Small intestine (tissue), 7 donors: ENCODE results near the gene SFI1. TPM values are rescaled to one million over a fixed set of nuclear protein-coding genes. Genes with fewer than 3 reads are reported as not detected.

ENCODE experiments used
- DNase-seq, 2 donors: peaks; one replicate each; pipeline versions ENCODE4 v3.0.0 to v3.0.0-alpha.2; 2013
- FAIRE-seq: peaks from 2 replicates; lab custom pipeline; 2012; peaks lifted over from hg19 to GRCh38; lab: Jason Lieb, UNC
- H3K27ac ChIP-seq, 3 donors: one replicate each; pipeline ENCODE4 v1.5.1; 2013; ENCODE audit warnings: low read length in 2 of 3, mild to moderate bottlenecking in 2 of 3, control low read depth in 1 of 3, inconsistent platforms in 1 of 3, low read depth in 1 of 3, moderate library complexity in 1 of 3
- H3K27me3 ChIP-seq, 3 donors: one replicate each; pipeline ENCODE4 v1.6.1; 2013; ENCODE audit warnings: low read length in 3 of 3, inconsistent platforms in 1 of 3; ENCODE audit not compliant: control insufficient read depth in 3 of 3, insufficient read depth in 3 of 3
- H3K36me3 ChIP-seq, 3 donors: one replicate each; pipeline ENCODE4 v1.6.1; 2013; ENCODE audit warnings: low read length in 3 of 3, inconsistent platforms in 1 of 3, low read depth in 1 of 3, mild to moderate bottlenecking in 1 of 3, moderate library complexity in 1 of 3; ENCODE audit not compliant: control insufficient read depth in 3 of 3, insufficient read depth in 2 of 3
- H3K4me1 ChIP-seq, 3 donors: one replicate each; pipeline ENCODE4 v1.6.1; 2013; ENCODE audit warnings: low read length in 2 of 3, inconsistent platforms in 1 of 3, low read depth in 1 of 3, mild to moderate bottlenecking in 1 of 3, moderate library complexity in 1 of 3; ENCODE audit not compliant: control insufficient read depth in 3 of 3, insufficient read depth in 2 of 3
- H3K4me3 ChIP-seq, 3 donors: one replicate each; pipeline ENCODE4 v1.5.1; 2013; ENCODE audit warnings: low read length in 3 of 3, control low read depth in 1 of 3, inconsistent platforms in 1 of 3, low read depth in 1 of 3, mild to moderate bottlenecking in 1 of 3, moderate library complexity in 1 of 3
- H3K9me3 ChIP-seq, 2 donors: one replicate each; pipeline ENCODE4 v1.6.1; 2013; ENCODE audit warnings: low read depth in 1 of 2, low read length in 1 of 2; ENCODE audit not compliant: control insufficient read depth in 2 of 2, insufficient read depth in 1 of 2
- WGBS, 3 donors: extraction: QIAGEN DNeasy Blood & Tissue Kit; methylation state at CpG; one replicate each; pipeline ENCODE4 v1.1.7; 2013; 5-methylcytosine and 5-hydroxymethylcytosine counted together
- polyA plus RNA-seq, 4 donors: library from polyadenylated mRNA; stranded (reverse) in 3 of 4; unstranded in 1 of 4; fragments of 200-250 nt in 3 of 4; fragments of 120-200 nt in 1 of 4; gene quantifications; one replicate each; pipeline versions ENCODE4 v1.2.1 to v1.2.3, GENCODE V29; 2013
- donor health status: healthy with polysubstance abuse.
- donor health status: control.
- donor health status: control.
- donor health status: Bipolar disorder and iron deficiency.
- donor health status: healthy.

SFI1 gene
- polyA plus RNA-seq, 4 donors: 21.5 to 174 (median 97.6) TPM

- Histone ChIP-seq H3K4me3 (no peak overlapping the region), H3K9me3 (no peaks in the 10 kb centered on the region), H3K4me1 (peaks cover 4 to 51% (median 7%) of the 10 kb centered on the region in 3 donors), H3K36me3 (peaks cover 0 to 100% (median 7%) of the 10 kb centered on the region in 3 donors), H3K27ac (no peak overlapping the region), H3K27me3 (no peaks in the 10 kb centered on the region)
- FAIRE-seq: no peak
- DNase-seq: peak in 1 of 2 donors; percentile 1
- 86 to 90% (median 89%) methylated on average over 20 of the region's 20 CpGs for WGBS, 3 donors
Measured at GRCh38 chr22:31620756-31621480, 124.6 kb downstream of the SFI1 start.

DNA sequence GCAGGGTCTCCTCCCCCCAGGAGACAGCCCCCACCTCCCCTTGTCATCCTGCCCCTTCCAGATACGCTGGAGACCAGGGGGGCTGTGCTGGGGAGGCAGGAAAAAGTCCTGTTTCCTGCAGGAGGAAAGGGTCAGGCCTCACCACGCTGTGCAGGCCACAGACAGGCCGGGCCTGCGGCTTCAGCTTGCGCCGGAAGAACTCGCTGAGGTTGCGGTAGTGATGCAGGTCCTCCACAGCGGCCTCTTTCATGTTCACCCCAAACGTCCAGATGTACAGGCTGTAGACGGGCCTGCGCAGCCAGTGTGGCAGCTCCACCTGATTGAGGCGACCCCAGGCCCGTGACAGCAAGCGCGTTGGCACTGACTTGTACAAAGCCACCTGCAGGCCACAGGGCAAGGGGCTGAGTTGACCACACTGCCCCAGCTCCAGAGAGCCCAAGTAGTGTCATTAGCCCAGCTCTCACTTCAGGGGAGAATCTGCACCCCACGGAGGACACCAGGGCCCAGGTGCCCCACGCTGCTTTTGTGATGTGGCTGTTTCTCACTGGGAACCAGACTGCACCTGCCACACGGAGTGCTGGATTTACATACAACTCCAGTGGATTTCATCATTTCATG, 125.3 kb downstream of the SFI1 start:
- no peak for DNase-seq

DNA sequence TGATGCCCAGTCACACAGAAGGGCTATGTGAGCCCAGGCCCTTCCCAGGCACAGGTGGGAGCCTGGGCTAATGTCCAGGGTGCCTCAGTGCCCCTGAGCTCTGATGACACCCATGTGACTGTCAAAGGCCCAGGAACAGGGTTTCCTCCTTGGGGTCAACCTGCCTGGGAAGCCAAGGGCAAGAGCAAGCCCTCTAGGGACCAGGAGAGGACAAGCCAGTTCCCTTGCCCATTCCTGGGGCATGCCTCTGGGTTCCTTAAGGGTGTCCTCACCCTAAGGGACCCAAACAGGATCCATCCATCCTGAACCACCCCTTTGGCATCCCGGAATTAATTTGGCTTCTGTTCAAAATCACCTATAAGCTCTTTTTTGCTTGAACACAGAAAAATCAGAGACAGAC, 126.6 kb downstream of the SFI1 start:
- no peak for FAIRE-seq

More for the DNA sequence above, 125.3 kb downstream of the SFI1 start:
- WGBS, 3 donors: 85 to 89% (median 86%) methylated on average over 19 of the region's 19 CpGs
- Histone ChIP-seq H3K4me3 (no peak overlapping the region), H3K4me1 (peaks cover under 1 to 51% (median 3%) of the 10 kb centered on the region in 3 donors), H3K36me3 (peaks cover 0 to 98% (median 7%) of the 10 kb centered on the region in 3 donors), H3K27me3 (no peaks in the 10 kb centered on the region), H3K27ac (no peak overlapping the region), H3K9me3 (no peaks in the 10 kb centered on the region)
- FAIRE-seq: no peak

DNA sequence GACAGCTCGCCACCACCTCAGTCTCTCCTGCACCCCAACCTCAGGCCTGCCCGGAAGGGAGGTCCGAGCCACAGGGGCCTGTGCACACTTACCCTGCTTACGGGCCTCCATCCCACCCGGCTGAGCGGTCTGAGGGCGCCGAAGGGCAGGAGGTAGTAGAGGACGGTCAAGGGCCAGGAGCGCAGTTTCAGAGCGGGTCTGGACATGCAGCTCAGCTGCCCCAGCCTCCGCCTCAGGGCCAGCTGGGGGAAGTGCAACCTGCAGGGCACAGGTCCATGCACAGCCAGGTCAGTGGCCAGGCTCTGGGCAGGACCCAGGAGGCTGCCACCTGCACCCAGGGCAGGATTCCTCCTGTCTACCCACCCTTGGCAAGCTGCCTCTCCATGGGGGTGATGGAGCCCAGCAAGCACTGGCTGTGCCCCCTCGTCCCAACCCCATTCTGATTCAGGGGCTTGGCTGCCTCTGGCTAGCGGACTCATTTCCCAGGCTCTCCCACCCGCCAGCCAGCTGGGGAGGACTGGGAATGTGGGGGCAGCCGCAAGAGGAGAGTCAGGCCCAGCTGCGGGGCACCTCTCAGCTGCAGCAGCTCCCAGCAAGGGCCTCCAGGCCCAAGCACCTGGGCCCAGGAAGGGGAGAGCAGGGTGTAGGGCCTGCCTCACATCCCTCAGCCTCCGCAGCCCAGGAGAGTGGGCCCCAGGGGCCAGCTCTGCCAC, 127.4 kb downstream of the SFI1 start:
- H3K9me3 ChIP-seq: no peaks in the 10 kb centered on the region
- H3K4me1 ChIP-seq: peaks cover 0 to 51% (median 12%) of the 10 kb centered on the region in 3 donors
- no peaks in the 10 kb centered on the region for H3K27me3 ChIP-seq
- peak overlapping the region in 1 of 3 donors; percentile 14 for H3K27ac ChIP-seq
- FAIRE-seq (no peak), DNase-seq (no peak)
- H3K4me3 ChIP-seq: no peak overlapping the region
- WGBS, 3 donors: 95 to 96% (median 96%) methylated on average over 16 to 18 of the region's 18 CpGs
- peaks cover 0 to 97% (median 4%) of the 10 kb centered on the region in 3 donors for H3K36me3 ChIP-seq

More for the DNA sequence above, 126.6 kb downstream of the SFI1 start:
- no peak overlapping the region for H3K4me3 ChIP-seq
- 80 to 93% (median 89%) methylated on average over 1 of the region's 1 CpG for WGBS, 3 donors
- H3K9me3 ChIP-seq: no peaks in the 10 kb centered on the region
- no peaks in the 10 kb centered on the region for H3K27me3 ChIP-seq
- H3K27ac ChIP-seq: peak overlapping the region in 1 of 3 donors; percentile 3
- H3K4me1 ChIP-seq: peaks cover 0 to 51% (median 12%) of the 10 kb centered on the region in 3 donors
- no peak for DNase-seq
- peaks cover 0 to 98% (median 7%) of the 10 kb centered on the region in 3 donors for H3K36me3 ChIP-seq

GRCh38 chr22:31625257-31625640, 128.9 kb downstream of the SFI1 start:
- Histone ChIP-seq H3K4me3 (peak overlapping the region in 1 of 3 donors; percentile 28), H3K27ac (peak overlapping the region in 1 of 3 donors; percentile 65), H3K36me3 (peaks cover 0 to 92% (median 0%) of the 10 kb centered on the region in 3 donors)

GRCh38 chr22:31625661-31626426, 129.5 kb downstream of the SFI1 start:
- Histone ChIP-seq H3K4me3 (peak overlapping the region in 1 of 3 donors; percentile 28), H3K4me1 (peaks cover 0 to 62% (median 16%) of the 10 kb centered on the region in 3 donors)
- no peak for FAIRE-seq

More at GRCh38 chr22:31625257-31625640, 128.9 kb downstream of the SFI1 start:
- Histone ChIP-seq H3K27me3 (no peaks in the 10 kb centered on the region), H3K4me1 (peaks cover 0 to 61% (median 16%) of the 10 kb centered on the region in 3 donors), H3K9me3 (no peaks in the 10 kb centered on the region)
- FAIRE-seq (no peak), DNase-seq (no peak)
- 88 to 96% (median 88%) methylated on average over 7 of the region's 7 CpGs for WGBS, 3 donors

DNA sequence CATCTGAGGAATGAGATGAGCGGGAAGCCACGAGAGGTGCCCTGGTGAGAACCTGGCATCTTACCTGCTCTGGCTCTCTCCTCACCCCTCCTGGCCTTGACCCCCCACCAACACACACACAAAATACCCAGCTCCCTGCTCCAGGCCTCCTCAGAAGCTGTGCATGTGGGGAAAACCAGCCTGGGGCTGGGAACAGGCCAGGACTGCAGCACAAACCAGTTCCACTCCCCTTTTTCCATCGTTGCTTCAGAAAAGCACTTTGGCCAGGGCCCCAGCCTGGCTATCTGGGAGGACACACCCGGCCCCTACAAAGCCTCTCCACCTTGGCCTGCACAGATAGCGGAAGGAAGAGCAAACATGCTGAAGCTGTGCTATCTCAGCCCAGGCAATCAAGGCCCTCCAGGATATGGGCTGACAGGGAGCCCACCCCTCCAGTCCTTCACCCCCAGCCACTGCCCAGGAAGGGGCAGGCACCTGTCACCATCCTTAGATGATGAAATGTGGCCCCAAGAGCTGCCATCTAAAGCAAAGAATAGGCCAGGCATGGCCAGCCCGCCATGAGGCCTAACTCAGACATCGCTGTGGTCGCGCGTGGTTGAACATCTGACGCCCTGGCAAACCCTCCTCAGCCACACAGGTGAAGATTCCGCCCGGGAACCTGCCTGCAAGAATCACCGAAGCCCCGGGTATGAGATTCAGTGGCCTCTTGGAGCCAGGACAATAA, 130.3 kb downstream of the SFI1 start:
- WGBS, 3 donors: 65 to 77% (median 74%) methylated on average over 15 of the region's 15 CpGs
- H3K9me3 ChIP-seq: no peaks in the 10 kb centered on the region
- no peaks in the 10 kb centered on the region for H3K27me3 ChIP-seq
- no peak overlapping the region for H3K4me3 ChIP-seq
- peak; percentile 58 to 82 for DNase-seq
- peak overlapping the region in 2 of 3 donors; percentile 53 to 84 for H3K27ac ChIP-seq
- peaks cover 0 to 81% (median 0%) of the 10 kb centered on the region in 3 donors for H3K36me3 ChIP-seq
- H3K4me1 ChIP-seq: peaks cover 0 to 70% (median 16%) of the 10 kb centered on the region in 3 donors
- FAIRE-seq: no peak

More at GRCh38 chr22:31625661-31626426, 129.5 kb downstream of the SFI1 start:
- peak in 1 of 2 donors; percentile 79 for DNase-seq
- Histone ChIP-seq H3K9me3 (no peaks in the 10 kb centered on the region), H3K36me3 (peaks cover 0 to 86% (median 0%) of the 10 kb centered on the region in 3 donors), H3K27me3 (no peaks in the 10 kb centered on the region), H3K27ac (peak overlapping the region in 2 of 3 donors; percentile 53 to 84)
- WGBS, 3 donors: 60 to 76% (median 75%) methylated on average over 21 to 31 of the region's 31 CpGs
